ENCODE data around the gene NUMB.

Gene NUMB

DNA sequence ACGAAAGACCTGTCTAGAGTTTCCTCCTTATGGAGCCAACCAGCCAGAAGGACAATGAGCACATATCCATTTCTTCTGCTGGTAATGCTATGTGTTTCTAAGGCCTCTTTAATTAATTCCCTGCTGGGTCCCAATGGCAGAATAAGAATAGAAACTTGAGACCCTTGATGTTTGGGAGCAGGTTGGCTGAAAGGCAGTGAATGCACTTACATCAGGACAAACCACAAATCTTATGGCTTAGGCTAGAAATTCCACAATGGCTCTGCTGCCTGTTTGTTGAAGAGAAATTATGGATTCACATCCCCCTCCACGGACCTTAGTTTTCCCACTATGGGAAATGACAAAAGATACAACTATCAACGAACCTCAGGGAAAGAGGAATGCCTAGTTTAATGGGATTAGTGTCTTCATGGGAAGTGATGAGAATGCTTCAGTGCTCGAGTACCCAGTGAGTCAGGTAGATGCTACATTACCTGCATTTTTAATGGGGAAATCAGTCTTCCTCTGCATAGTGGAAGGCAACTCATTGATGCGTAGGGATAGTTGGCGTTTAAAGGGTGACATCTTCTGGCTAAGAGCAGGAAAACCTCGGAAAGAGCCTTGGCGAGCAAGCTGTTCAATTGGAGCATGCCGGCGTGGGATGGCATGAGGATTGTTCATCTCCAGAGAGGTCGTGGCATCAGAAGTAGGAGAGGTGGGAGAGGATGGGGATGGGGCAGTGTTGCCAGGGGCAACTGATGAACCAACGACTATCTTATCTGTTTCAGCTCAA is 174.6 kb downstream of the NUMB start:
- TF ChIP-seq, protein P1, sequence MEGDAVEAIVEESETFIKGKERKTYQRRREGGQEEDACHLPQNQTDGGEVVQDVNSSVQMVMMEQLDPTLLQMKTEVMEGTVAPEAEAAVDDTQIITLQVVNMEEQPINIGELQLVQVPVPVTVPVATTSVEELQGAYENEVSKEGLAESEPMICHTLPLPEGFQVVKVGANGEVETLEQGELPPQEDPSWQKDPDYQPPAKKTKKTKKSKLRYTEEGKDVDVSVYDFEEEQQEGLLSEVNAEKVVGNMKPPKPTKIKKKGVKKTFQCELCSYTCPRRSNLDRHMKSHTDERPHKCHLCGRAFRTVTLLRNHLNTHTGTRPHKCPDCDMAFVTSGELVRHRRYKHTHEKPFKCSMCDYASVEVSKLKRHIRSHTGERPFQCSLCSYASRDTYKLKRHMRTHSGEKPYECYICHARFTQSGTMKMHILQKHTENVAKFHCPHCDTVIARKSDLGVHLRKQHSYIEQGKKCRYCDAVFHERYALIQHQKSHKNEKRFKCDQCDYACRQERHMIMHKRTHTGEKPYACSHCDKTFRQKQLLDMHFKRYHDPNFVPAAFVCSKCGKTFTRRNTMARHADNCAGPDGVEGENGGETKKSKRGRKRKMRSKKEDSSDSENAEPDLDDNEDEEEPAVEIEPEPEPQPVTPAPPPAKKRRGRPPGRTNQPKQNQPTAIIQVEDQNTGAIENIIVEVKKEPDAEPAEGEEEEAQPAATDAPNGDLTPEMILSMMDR (IDR thresholded peaks at IDR 0.05): no peak
- Histone ChIP-seq H3K4me3 (no peak overlapping the region), H3K27ac (no peak overlapping the region)
- DNase-seq (ENCODE audit: low spot score): no peak

DNA sequence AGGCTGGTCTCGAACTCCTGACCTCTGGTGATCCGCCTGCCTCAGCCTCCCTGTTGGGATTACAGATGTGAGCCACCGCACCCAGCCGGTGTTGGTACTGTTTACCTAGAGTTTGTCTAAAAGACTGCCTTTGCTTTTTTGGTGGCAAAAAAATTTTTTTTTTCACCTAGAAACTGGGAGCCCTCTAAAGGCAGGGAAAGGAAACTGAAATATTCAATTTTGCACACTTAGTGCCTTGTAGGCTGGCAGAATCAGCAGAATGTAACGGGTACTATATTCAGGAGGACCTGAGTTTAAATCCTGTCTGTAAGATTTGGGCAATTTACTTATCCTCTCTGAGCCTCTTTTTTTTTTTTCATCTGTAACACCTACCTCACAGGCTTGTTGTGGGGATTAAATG is 177.4 kb downstream of the NUMB start:
- TF ChIP-seq, protein P1 (IDR thresholded peaks at IDR 0.05): no peak
- no peak for DNase-seq (ENCODE audit: low spot score)
- no peak overlapping the region for H3K4me3 ChIP-seq
- no peak overlapping the region for H3K27ac ChIP-seq

DNA sequence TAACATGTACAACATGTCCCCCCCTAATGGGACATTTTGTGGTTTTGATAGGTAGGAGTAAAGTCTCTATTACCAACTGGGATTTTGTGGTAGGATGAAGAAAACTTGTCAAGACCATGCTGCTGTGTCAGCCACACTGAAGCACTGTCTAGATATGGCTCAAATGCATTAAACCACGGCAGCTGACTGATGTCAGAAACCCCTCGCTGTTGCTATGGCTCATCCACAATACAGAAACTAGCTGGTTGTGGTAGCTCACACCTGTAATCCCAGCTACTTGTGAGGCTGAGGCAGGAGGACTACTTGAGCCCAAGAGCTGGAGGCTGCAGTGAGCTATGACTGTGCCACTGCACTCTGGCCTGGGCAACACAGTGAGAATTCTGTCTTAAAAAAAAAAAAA is 181.0 kb downstream of the NUMB start:
- Histone ChIP-seq H3K4me3 (no peak overlapping the region), H3K27ac (no peak overlapping the region)
- DNase-seq (ENCODE audit: low spot score): no peak
- TF ChIP-seq, protein P1 (IDR thresholded peaks at IDR 0.05): no peak

DNA sequence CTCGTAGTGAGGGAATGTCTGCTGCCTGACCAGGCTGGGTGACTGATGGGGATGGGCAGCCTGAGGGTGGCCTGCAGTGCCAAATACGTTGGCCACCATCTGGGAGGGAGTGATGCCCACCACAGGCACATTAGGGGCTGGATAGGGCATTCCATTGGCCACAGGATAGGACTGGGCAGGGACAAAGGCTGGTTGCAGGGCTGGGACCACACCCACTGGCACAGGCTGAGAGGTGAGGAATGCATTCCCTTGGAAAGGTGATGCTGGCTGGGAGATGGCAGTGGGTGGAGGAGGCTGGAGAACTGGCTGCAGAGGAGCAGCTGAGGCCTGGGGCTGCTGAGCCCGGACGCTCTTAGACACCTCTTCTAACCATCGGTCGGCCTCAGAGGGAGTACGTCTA is 181.5 kb downstream of the NUMB start:
- no peak overlapping the region for H3K27ac ChIP-seq

DNA sequence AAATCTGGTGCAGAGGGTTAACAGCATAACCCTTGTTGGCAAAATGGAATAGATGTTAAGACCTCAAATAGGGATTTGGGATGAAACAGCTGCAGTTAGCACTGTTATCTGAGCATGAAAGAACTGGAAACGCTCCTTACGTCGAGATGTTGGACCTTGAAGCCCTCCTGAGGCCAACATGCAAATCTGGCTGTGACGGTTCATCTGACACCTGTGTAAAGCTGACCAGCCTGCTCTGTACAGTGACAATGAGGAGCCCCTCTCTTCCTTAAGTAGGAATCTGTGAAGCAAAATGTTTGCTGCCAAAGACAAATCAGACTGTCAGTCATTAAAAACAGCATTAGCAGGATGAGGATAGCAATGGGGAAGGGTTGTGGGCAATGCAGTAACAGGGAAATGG is 184.5 kb downstream of the NUMB start:
- Histone ChIP-seq H3K27ac (no peak overlapping the region), H3K4me3 (no peak overlapping the region)
- TF ChIP-seq, protein P1 (IDR thresholded peaks at IDR 0.05): no peak
- no peak for DNase-seq (ENCODE audit: low spot score)

More for the DNA sequence above, 181.5 kb downstream of the NUMB start:
- DNase-seq (ENCODE audit: low spot score): no peak
- H3K4me3 ChIP-seq: no peak overlapping the region
- TF ChIP-seq, protein P1 (IDR thresholded peaks at IDR 0.05): no peak

DNA sequence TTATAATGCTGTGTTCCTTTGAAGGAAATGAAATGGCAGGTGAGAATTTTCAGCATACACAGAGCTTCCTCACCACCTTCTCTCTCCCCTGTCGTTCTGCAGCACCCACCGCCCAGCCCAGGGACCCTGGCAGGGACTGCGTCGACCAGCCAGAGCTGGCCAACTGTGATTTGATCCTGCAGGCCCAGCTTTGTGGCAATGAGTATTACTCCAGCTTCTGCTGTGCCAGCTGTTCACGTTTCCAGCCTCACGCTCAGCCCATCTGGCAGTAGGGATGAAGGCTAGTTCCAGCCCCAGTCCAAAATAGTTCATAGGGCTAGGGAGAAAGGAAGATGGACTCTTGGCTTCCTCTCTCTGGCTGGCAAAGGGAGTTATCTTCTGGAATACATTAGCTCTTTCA is 186.0 kb downstream of the NUMB start:
- no peak for DNase-seq (ENCODE audit: low spot score)
- H3K4me3 ChIP-seq: no peak overlapping the region
- TF ChIP-seq, protein P1 (IDR thresholded peaks at IDR 0.05): no peak
- no peak overlapping the region for H3K27ac ChIP-seq
